HG03097 (cell line): ENCODE data around the gene KRI1.

ENCODE experiments used
- ATAC-seq: cut with Tn5 transposase; IDR thresholded peaks from one replicate; pipeline ENCODE4 v1.9.1; 2021; ENCODE audit not compliant: unreplicated experiment, low FRiP score

KRI1 gene

DNA sequence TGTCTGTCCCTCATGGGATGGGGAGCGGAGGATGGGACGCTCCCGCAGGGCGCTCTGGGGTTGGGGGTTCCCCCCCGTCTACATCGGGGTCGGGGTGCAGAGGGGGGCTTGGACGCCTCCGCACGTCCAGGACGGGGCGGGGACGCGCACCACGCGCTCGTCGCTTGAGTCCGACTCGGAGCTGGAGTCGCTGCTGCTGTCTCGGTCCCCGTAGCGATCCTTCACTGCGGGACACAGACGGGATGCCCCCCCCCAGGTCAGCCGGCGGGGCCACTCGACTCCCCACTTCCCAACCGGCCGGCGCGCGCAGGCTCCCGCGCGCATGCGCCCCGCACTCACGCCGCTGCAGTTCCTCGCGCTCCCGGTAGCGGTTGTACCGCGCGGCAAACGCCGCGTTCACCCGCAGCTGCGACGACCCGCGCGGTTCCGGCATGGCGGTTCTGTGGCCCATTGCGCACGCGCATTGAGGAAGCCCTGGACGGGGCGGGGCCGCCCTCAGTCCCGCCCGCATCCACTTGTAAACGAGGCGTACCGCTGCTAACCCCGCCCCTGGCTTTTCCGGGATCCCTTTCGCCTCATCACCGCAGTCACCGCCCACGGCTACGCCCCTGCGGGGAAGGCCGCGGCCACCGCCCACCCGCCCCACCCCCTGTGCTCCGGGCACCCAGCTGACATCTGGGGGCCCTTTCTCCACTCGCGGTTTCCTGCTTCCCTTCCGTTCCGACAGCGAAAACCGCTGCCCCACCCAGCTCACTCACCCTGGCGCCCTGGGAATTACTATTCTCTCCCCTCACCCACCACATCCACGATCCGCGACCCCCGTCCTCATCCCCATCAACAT lies at the start of gene KRI1:
Gene KRI1, minus strand, starts transcription at position 444 of the 841 bp plus-strand sequence. Its CDS starts 11 bp downstream, at position 433.
- peak; percentile 36 for ATAC-seq

DNA sequence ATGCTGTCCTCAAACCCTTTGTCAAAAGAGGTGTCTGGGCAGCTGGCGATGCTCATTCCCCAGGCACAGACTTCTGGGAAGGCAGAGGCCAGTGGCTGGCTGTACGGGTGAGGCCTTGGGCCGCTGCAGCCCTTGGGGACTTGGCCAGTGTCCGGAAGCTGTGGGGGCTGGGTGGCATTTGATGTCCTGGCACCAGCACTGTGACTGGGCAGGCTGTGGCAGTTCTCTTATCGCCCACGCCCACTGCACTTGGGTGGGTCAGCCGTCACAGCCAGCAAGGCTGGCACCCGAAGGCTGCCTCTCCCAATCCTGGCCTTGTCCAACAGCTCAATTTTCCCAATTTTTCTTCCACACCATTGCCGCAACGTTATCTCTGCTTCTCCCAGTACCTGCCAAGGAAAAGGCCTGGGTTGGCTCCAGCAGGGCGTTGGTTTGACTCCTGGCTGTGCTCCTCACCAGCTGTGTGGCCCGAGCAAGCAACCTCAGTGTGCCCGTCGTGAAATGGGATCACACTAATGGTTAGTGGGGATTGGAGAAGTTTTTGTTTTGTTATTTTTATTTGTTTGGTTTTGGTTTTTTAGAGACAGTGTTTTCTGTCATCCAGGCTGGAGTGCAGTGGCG lies 46.8 kb upstream of the KRI1 start:
- ATAC-seq = no peak

DNA sequence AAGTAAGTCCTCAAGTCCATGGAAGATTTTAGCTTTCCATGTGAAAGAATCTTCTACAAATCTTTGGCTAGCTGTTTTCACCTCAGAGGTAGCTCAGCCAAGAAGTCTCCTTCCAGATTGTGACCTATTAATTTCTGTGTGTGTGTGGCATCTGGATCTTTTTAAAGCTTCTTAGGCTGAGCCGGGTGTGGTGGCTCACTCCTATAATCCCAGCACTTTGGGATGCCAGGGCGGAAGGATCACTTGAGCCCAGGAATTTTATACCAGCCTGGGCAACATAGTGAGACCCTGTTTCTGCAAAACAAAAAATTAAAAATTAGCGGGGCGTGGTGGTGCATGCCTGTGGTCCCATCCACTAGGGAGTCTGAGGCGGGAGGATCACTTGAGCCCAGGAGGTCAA lies 46.1 kb upstream of the KRI1 start:
- ATAC-seq = no peak

DNA sequence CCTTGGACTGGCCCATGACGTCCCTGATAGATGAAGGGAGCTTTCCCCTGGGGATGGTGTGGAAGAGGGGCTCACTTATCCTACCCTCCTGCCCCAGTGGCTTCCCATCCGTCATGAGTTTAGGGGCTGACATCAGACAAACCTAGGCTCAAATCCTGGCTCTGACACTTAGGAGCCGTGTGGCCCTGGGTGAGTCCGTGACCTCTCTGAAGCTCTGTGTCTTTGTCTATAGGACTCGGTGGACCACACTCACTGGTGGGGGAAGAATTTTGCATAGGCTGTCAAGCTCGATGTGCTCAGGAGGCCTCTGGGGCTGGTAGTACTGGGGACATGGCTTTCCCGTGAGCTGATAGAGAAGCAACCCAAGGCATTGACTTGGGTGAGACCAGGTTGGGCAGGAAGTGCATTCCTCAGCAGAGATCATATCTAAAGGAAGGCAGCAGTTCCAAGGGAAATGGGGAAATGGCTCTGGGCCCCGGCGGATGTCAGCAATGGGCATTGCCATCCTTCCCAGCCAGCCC lies 38.7 kb upstream of the KRI1 start:
- ATAC-seq = peak; percentile 29

DNA sequence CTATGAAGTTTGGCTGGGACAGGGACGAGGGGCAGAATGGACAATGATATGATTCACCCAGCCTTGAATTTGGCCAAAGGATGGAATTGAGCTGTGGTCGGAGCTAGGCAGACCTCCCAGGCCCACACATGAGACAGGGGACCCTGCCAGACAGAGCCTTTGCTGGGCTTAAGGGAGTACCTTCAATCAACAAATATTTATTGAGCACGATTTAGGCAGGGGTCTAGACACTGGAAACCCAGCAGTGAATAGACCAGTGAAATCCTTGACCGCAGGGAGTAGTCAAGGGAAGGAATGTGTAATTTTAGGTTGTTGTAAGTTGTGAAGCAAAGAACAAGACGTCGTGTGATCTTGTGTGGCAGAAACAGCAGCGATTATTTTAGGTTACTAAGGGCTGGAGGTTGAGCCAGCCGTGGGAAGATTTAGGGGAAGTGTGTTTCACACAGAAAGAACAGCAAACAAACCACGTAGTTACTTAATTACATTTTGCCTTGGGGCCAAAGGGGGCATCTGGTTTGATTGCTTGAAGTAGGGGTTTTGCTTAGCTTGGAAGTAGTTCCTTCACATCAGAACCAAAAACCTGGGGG lies 38.2 kb upstream of the KRI1 start:
- peak; percentile 28 for ATAC-seq

DNA sequence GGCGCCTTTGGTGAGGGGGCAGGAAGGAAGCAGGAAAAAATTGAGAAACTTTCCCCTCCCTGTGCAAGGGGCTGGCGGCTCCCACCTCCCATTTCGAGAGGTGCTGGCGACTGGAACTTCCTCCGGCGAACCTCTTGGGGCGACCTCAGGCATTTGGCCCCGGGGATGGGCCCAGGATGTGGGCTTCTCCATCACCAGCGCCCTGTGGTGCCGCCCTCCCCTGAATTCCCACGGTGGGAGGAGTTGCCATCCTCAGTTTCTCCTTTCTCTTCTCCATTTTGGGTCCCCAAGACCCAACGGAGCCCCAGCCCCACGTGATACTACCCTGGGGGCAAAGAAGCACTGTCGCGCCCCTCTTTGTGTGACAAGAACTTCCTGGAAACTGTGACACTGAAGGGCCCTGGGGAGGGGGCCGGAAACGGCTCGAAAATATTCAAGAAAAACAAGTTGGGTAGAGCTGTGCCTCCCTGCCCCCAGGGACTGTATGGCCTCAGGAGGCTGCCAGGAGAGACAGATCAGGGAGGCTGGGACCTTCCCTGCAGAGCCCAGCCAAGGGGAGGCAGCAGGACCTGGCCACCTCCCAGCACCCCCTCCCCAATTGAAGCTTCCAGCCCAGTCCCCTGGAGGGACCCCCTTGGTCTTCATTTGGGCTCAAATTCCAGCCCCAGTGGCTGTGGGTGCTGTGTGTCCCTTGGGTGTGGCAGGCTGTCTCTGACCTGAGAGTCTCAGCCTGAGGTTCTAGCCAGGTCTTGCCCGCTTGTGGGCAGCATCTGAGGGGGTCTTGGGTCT lies 37.5 kb upstream of the KRI1 start:
- ATAC-seq = peak; percentile 40

DNA sequence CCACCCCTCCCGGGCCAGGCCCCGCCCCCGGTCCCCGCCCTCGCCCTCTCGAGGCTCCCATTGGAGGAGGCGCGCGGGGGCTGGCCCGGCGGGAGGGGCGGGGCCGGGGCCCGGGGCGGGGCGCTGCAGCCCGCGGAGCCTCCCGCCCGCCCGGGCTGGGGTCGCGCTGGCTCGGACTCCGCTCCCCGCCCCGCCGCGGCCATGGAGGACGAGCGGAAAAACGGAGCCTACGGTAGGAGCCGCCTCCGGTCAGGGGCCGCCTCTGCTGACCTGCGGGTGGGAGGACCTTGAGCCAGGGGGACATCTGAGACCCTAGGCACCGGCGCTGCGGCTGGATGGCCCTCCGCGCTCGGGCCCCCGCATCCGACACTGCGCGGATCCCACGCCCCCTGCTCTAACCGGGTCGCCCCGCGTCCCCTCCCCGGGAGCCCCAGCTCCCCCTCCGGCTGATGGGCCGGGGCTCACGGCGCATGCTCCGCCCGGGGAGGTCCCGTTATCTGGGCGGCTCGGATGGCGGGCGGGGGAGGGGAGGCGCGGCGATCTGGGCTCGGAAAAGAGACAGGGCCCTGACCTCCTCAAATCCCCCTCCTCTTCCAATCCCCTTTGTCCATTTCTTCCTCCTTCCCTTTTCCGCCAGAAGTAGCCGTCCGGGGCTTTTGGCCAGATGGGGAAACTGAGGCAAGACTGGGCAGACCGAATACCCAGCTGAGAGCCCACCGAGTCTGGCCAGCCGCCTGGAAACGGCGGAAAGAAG lies 36.7 kb upstream of the KRI1 start:
- ATAC-seq = peak; percentile 40

DNA sequence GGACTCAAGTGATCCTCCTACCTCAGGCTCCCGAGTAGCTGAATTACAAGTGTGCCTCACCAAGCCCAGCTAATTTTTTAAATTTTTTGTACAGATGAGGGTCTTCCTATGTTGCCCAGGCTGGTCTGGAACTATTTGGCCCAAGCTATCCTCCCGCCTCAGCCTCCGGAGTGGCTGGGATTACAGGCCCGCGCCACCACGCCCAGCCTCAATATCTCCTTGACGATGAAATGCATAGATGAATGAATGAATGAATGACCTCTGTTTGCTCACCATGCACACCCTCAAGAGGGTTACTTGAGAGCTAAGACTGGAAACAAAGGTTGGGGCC lies 36.2 kb upstream of the KRI1 start:
- ATAC-seq = no peak

DNA sequence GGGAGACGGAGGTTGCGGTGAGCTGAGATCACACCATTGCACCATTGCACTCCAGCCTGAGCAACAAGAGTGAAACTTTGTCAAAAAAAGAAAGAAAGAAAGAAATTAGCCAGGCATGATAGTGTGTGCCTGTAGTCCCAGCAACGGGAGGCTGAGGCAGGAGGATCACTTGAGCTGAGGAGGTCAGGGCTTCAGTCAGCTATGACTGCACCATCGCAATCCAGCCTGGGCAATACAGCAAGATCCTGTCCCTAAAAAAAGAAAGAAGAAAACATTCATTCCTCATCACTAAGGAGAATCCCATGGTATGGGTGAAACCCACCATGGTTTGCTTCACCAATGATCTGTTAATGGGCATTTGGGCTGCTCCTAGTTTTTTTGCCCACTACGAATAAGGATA lies 34.3 kb upstream of the KRI1 start:
- no peak for ATAC-seq

DNA sequence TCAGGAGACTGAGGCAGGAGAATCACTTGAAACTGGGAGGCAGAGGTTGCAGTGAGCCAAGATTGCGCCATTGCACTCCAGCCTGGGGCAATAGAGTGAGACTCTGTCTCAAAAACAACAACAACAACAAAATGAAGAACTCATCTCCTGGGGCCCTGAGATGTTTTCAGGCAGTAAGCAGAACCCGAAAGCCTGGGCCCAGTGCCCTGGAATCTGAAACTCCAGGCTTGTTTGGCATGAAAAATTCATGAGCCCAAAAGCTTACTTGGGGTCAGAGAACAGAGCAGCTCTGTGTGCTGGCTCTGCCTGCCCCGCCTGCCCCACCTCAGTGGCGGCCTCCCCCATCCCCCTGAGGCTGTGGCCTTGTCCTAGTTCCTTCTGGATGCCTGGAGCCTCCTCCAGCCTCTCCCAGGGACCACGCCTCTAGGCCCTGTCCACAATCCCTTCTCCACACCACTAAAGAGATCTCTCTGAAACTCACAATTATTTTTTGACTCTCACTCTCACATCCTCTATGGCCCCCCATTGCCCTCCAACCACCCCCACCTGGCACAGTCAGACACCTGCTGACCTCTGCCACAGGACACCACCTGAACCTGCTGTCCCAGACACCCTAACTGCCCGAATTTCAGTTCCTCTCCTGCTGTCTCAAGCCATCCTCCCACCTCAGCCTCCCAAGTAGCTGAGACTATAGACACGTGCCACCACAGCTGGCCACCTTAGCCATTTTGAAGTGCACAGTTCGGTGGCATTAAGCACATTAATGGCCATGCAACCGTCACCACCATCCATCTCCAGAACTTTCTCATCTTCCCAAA lies 28.2 kb upstream of the KRI1 start:
- peak; percentile 37 for ATAC-seq

DNA sequence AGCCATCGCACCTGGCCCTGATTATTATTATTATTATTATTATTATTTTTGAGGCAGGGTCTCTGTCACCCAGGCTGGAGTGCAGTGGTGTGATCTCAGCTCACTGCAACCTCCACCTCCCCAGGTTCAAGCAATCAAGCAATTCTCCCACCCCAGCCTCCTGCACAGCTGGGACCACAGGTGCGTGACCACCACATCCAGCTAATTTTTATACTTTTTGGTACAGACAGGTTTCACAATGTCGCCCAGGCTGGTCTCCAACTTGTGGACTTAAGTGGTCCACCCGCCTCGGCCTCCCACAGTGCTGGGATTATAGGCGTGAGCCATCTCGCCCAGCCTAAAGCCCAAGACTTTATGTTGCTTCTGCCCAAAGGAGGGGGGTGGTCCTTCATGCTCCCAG lies 27.3 kb upstream of the KRI1 start:
- ATAC-seq = no peak

DNA sequence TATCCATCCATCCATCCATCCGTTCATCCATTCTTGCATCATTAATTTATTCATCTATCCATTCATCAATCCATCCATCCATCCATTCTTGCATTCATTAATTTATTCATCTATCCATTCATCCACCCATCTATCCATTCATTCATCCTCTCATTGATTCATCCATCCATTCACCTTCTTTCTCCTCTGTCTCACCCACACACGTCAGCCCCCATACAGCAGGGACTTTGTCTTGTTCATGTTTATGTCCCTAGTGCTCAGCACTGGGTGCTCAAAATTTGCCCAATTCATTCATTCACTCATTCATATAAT lies 22.0 kb upstream of the KRI1 start:
- no peak for ATAC-seq

DNA sequence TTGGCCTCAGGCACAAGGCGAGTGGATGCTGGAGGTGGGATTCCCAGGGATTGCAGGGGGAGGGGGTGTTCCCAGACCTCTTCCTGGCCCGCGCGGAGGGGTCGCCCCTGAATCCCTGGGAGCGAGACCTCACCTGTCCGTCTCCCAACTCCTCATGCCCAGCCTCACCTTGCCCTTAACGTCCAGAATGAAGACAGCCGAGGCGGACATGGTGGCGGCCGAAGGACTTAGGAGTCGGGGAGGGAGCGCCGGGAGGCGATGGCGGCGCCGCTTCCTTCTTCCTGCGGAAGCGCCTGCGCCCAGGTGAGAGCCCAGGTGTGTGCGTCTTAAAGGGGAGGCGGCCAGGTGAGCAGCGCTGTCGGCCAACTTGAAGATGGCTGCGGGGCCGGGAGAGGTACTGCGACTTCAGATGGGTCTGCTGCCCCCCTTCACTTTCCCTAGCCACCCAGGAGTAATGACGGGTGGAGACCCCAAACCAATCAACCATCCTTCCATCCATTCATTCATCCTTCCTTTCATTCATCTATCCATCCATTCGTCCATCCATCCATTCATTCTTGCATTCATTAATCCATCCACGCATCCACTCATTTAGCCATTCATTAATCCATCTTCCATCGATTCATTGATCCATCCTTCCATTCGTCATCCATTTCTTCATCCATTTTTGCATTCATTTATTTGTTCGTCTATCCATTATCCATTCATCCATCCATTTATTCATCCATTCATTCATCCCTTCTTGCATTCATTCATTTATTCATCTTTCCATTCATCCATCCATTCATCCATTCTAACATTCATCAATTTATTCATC lies 21.4 kb upstream of the KRI1 start, which contains the start of gene AP1M2:
Gene AP1M2, minus strand, starts transcription at position 291 of the 817 bp plus-strand sequence. Its CDS starts 81 bp downstream, at position 210.
- no peak for ATAC-seq

DNA sequence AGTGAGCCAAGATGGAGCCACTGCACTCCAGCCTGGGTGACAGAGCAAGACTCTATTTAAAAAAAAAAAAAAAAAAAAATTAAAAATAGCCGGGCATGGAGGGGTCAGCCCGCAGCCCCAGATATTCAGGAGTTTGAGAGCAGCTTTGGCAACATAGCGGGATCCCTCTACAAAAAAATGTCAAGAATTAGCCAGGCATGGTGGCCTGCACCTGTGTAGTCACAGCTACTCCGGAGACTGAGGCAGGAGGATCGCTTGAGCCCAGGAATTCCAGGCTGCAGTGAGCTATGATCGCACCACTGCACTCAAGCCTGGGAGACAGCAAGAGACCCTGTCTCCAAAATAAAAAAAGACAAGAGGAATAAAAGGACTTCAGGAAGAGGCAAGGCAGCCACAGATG lies 20.6 kb upstream of the KRI1 start:
- ATAC-seq = no peak

DNA sequence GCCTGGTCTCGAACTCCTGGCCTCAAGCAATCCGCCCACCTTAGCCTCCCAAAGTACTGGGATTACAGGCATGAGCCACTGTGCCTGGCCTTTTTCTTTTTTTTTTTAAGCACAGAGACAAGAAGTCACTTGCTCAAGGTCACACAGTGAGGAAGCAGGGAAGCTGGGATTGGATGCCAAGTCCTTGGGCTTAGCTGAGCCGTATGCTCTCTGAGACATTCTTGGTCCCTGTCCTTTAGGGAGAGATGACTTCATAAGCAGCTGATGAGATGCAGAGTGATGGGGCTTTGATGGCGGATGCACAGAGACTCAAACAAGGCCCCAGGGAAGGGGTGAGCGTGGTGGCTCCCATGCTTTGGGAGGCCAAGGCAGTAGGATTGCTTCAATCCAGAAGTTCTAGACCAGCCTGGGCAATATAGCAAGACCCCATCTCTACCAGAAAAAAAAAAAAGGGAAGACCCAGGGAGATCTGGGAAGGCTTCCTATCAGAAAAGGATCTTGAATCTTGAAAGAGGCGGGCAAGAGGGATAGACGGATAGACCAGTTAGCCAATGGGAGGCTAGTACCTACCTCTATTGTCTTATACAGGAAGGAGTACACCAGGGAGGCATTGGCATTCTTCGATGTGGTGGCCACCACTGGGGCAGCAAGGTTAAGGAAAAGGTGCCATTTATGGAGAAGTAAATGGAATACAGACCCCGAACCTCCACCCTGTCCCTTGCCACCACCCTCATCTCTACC lies 17.4 kb upstream of the KRI1 start:
- no peak for ATAC-seq

DNA sequence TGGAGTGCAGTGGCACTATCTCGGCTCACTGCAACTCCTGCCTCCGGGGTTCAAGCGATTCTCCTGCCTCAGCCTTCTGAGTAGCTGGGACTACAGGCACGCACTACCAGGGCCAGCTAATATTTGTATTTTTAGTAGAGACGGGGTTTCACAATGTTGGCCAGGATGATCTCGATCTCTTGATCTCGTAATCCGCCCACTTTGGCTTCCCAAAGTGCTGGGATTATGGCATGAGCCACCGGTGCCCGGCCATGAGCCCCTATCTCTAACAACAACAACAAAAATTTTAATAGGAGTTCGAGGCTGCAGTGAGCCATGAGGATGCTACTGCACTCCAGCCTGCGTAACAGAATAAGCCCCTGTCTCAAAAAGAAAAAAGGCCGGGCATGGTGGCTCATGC lies 16.3 kb upstream of the KRI1 start:
- no peak for ATAC-seq

DNA sequence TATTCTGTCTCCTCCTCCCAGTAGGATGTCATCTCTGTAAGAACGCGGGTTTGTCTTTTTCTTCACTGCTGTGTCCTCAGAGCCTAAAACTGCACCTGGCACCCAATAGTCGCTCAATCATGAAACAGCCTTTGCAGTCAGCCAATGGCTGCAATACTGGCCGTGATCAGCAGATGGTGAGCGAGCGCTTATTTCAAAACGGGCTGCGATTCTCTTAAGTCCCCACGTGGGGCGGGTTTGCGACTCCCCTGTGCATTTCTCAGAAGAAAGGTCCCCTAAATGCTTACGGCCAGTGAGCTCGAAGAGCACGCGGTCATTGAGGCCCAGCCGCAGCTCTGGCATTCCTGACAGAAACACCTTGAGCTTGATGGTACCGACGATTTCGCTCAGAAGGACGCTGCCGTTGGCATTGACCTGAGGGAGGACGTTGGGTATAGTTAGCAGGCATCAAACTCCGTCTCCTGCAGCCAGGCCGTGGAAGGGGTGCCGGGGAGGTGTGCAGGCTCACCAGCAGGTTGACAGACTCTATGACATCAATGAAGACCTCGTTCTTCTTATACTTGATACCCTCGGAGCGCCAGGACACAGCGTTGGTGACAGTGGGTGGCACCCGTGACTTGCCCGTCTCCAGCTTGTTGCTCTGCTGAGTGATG lies 15.3 kb upstream of the KRI1 start:
- no peak for ATAC-seq
